ENCODE measurements around the gene TUB.

The TUB gene

DNA sequence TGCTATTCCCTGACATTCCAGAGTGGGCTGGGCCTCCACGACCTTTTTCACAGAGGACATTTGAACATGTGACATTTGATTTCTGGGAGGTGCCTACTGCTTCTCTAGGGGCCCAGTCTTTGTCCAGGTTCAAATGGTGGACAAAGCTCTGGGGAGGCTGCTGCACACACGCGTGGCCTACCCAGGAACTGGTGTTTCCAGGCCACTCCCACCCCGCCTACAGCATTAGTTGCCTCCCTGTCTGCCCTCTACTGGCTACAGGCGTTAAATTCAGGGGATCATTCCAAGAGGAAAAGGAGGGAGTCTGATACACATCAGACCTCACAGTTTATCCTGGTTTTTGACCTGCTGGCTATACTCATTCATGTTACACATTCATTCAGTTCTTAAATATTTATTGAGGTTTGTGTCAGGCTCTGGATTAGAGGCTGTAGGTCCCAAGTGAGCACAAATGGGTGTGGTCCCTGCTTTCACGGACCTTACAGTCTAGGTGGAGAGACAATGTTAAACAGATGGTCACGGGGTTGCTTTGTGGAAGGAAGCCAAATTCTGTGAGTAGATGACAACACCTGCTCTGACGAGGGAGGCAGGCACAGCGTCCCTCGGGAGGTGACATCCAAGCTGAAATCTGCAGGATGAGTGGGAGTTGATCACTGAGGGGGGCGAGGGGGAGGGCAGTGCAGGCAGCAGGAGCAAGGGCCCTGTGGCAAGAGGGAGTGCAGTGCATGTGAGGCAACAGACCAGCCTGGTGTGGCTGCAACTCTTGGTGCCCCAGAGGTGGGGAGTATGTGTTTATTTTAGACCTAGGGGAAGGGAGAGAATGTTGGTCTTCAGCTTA lies 11.8 kb downstream of the TUB start:
- DNase-seq (ENCODE audit: low spot score): peak; percentile 85

DNA sequence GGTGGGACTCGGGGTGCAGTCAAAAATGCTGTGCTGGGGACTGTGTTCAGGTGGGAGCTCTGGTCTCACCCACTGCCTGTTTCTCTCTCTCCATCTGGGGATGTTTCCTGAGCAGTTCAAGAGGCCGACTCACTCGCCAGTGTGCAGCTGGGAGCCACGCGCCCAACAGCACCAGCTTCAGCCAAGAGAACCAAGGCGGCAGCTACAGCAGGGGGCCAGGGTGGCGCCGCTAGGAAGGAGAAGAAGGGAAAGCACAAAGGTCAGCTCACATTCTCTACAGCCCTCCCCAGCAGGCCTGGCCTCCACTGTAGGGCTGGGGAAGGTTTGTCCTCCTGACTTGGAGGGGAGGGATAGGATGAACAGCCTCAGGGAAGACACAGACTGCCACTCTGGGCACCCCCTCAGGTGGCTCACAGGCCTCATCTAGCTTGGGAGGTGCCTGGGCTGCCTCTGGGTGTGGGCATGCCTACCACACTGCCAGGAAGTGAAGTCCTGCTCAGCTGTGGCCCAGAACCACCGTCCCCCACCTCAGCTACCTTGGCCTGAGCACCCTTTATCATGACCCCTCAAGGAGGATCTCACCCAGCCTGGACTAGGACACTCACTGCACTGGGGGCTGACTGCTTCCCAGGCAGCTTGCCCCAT lies 13.0 kb downstream of the TUB start:
- DNase-seq (ENCODE audit: low spot score): no peak

DNA sequence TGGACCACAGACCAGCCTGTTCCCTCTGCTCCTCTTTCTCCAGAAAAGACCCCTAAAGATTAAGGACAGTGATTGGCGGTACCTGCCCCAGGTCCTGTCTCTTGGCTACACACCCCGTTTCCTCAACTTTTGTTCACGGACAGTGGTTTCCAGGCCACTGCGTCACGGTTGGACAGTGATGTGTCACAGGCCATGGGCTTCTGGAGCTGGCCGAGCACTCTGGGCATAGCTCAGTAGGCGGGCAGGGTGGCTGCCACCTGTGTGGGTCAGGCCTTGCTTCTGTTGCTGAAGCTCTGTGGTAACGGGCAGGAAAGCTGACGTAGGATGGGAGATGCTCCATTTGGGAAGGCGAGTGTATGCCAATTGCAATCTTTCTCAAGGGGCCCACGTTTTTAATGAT lies 13.6 kb downstream of the TUB start:
- no peak for DNase-seq (ENCODE audit: low spot score)

DNA sequence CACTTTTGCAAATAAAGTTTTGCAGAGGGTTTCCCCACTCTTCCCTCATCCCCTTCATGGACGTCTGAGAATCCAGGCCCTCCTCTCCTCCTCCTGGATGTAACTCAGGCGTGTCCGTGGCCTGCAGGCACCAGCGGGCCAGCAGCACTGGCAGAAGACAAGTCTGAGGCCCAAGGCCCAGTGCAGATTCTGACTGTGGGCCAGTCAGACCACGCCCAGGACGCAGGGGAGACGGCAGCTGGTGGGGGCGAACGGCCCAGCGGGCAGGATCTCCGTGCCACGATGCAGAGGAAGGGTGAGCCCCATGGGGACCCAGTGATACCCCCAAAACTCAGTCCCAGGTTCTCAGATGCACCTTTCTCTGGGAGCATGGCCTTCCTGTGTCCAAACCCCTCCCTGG lies 14.4 kb downstream of the TUB start:
- DNase-seq (ENCODE audit: low spot score): no peak

DNA sequence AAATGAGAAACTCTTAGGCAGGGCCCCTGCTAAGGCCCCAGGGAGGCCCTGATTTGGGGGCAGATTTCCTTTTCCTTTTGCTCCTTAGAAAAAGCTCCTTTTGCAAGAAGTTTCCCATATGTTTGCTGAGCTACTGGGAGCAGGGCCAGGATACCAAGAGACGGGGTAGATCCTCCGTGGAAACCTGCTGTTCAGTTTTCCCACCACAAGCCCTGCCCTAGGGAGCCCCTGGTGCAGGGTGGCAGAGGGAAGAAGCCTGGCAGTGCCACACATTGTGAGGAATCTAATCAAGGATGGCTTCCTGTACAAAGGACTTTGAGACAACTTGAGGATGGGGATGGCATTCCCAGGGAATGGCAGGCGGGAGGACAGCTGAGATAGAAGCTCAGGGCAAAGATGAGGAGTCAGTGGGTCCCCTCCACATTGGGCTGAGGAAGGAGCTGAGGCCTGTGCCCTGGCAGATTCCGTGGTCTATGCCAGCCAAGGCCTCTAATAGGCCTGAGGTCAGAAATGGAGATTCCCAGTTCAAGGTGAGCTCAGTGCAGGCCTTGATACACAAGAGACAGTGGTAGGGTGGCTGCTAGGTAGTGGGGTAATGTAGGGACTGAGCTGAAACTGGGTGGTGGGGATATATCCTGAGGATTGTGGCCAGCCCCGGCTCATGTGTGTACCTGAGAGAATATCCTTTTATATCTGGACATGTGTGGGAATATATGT lies 15.0 kb downstream of the TUB start:
- DNase-seq (ENCODE audit: low spot score): no peak

GRCh38 chr11:8096575-8096974 lies 15.6 kb downstream of the TUB start:
- no peak for DNase-seq (ENCODE audit: low spot score)

DNA sequence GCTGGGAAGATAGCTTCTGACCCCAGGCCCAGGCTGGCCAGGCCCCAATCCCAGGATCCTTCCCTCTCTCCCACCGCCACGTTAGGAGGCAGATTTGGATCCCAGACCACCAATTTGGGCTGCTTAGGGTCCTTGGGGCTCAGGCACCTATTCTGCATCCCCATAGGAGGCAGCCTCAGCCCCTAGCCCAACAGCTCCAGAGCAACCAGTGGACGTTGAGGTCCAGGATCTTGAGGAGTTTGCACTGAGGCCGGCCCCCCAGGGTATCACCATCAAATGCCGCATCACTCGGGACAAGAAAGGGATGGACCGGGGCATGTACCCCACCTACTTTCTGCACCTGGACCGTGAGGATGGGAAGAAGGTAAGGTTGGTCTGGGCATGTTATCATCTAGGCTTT lies 16.1 kb downstream of the TUB start:
- DNase-seq (ENCODE audit: low spot score): no peak

DNA sequence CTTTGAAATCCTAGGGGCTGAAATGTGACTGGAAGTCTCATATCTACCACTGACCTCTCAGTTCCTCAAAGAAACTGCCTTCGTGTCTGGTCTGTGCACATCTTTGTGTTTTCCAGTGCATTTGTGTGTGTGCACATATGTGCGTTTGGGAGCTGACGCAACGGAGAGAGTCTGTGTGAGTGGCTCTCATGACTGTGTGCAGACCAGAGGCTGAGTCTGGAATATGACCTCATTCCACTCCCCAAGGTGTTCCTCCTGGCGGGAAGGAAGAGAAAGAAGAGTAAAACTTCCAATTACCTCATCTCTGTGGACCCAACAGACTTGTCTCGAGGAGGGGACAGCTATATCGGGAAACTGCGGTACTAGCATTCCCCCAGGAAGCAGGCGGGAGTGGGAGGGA lies 16.5 kb downstream of the TUB start:
- no peak for DNase-seq (ENCODE audit: low spot score)

DNA sequence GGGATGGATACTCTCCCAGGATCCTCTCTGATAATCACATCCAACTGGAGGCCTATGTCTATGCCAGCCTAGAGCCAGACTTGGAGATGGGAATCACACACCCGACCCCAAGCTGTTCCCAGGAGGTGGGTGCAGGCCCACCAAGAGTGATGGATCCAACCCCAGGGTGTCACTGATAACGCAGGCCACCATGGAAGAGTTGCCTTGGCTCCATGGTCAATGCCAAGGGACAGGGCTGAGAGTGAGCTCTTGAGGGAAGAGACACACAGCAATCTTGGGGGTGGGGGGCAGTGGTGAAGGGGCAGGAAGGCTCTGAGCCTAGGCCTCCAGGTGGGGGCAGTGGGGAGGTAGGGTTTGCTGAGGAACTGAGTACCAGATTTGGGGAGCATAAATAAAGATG lies 16.9 kb downstream of the TUB start:
- no peak for DNase-seq (ENCODE audit: low spot score)

GRCh38 chr11:8098361-8098760 lies 17.4 kb downstream of the TUB start:
- no peak for DNase-seq (ENCODE audit: low spot score)

GRCh38 chr11:8098879-8099278 lies 17.9 kb downstream of the TUB start:
- no peak for DNase-seq (ENCODE audit: low spot score)

DNA sequence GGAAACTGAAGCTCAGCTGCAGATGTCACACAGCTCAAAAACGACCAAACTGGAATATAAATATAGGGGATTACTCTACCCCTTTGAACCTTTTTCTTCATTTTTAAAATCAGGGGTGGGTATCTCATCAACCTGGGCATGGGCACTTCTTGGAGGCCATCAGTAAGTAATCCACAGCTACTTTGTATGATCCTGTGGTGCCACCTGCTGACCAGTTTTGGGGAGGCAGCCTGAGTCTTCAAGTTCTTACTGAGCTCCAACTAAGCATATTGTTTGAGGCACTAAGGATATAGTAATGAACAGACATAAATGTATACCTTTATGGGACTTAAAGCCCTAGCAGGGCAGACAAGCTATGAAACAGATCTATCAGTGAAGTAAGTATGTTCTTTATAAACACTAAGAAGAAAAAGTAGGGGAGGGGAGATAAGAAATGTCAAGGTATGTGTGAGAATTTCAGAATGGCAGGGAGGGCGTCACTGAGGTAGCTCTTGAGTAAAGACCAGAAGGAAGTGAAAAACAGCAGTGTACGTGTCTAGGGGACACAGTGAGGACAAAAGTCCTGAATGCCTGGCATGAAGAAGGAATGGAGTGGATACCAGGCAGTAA lies 18.4 kb downstream of the TUB start:
- DNase-seq (ENCODE audit: low spot score): peak; percentile 68

- no peak for DNase-seq (ENCODE audit: low spot score)
Observed at GRCh38 chr11:8100158-8100557, 19.1 kb downstream of the TUB start.

DNA sequence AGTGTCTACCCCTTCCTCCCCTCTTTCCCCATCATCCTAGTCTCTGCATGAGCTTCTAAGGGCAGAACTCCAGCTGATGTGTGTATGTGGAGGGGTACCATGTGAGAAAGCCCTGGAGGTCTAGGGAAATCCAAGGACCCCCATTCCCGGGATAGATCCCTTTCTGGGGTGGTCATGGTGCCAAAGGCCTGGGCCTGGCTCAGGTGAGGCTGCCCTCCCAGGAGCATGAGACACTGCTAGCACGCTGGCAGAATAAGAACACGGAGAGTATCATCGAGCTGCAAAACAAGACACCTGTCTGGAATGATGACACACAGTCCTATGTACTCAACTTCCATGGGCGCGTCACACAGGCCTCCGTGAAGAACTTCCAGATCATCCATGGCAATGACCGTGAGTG lies 19.6 kb downstream of the TUB start:
- DNase-seq (ENCODE audit: low spot score): no peak

- no peak for DNase-seq (ENCODE audit: low spot score)
Observed at GRCh38 chr11:8101421-8101820, 20.4 kb downstream of the TUB start.

GRCh38 chr11:8102296-8102915 lies 21.4 kb downstream of the TUB start:
- DNase-seq (ENCODE audit: low spot score): no peak

DNA sequence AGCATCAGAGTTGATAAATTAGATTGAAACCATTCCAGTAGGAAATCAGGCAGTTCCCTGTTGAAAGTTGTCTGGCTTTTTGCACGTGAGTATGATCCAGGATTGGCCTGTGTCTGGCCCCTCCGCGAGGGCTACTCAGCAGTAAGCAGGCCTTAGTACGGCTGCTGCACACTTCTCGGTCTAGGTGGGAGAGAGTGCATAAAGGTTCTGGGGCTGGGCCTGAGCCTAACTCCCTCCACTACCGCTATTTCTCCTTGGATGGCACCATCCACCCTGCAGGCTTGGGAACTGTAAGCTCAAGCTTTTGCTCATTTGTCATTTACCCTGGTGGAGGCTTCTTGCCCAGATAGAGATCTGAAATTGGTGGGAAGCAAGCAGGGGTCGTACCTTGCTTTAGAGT lies 22.0 kb downstream of the TUB start:
- no peak for DNase-seq (ENCODE audit: low spot score)

- no peak for DNase-seq (ENCODE audit: low spot score)
Observed at GRCh38 chr11:8103909-8104308, 22.9 kb downstream of the TUB start.

- DNase-seq (ENCODE audit: low spot score): no peak
Observed at GRCh38 chr11:8105133-8105532, 24.1 kb downstream of the TUB start.

DNA sequence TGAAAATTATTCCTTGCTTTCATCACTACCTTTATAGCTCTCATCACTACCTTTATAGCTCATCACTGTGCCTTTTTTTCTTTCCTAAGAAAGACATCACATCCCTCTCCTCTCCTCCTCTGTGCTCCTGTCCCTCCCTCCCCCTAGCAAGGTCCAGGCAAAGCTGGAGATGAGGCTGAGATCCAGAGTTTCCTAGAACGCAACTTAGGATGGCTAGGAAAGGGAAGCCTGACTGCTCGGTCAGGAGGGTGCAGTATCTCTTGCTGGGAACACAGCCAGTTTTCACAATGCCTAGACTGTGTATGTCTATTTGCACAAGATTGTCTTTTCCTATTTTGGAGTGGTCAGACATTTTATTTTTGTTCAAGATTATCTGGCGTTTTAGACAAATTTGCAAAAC lies 24.7 kb downstream of the TUB start:
- DNase-seq (ENCODE audit: low spot score): no peak

GRCh38 chr11:8106679-8107078 lies 25.7 kb downstream of the TUB start:
- DNase-seq (ENCODE audit: low spot score): no peak

DNA sequence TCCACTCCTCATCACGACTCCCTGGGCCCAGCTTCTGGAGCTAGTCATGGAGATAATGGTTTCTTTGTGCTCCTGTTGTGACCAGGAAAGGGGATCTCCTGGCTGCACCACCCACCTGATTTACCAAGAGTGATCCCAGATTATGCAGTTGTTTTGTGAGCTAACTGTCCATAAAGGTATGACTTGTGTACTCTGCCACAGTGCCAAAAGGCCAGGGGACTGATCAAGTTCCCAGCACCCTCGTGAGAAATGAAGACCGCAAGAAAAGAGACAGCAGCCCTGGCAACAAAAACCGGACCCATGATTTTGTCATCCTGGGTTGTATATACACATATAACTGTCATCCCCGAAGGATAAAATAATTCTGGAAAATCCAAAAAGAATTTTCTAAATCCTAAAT lies 26.6 kb downstream of the TUB start:
- DNase-seq (ENCODE audit: low spot score): no peak
